SU-DHL-6 (cell line): ENCODE data around the gene NACC2.
"Not testable (repeated sequence)": the region's sequence is repeated elsewhere in the genome, so short reads cannot be mapped to it uniquely, and the experiment has no call there.

ENCODE experiments used
- H2AFZ ChIP-seq: fragments of 200-600 bp; sonication (generic); 2 replicates; pipeline ENCODE4 v1.6.1; 2014; ENCODE audit warnings: low read depth, mild to moderate bottlenecking, moderate library complexity, mixed read lengths, antibody characterized with exemption, low read length; ENCODE audit not compliant: severe bottlenecking
- H3F3A ChIP-seq: fragments of 200-600 bp; shearing (Covaris generic); 2 replicates; pipeline ENCODE4 v1.6.0; 2016; ENCODE audit warnings: antibody characterized with exemption, mild to moderate bottlenecking; ENCODE audit not compliant: insufficient read depth
- H3K27ac ChIP-seq: fragments of 200-600 bp; sonication (generic); 2 replicates; pipeline ENCODE4 v1.5.1; 2016; ENCODE audit warnings: low read depth, mild to moderate bottlenecking, low read length, moderate library complexity, mixed read lengths
- H3K27me3 ChIP-seq: fragments of 200-600 bp; sonication (generic), shearing (Covaris generic); 2 replicates; pipeline ENCODE4 v1.6.0; 2014; ENCODE audit warnings: mild to moderate bottlenecking, low read length
- H3K36me3 ChIP-seq: fragments of 200-600 bp; sonication (generic); 2 replicates; pipeline ENCODE4 v1.6.1; 2014; ENCODE audit warnings: mild to moderate bottlenecking, low read length, mixed read lengths
- H3K4me2 ChIP-seq: fragments of 300-600, 200-600 bp; shearing (Covaris generic), sonication (generic); 2 replicates; pipeline ENCODE4 v1.6.0; 2014; ENCODE audit warnings: low read length, low read depth, mild to moderate bottlenecking; ENCODE audit not compliant: poor library complexity, severe bottlenecking
- H3K4me3 ChIP-seq: fragments of 200-600 bp; sonication (generic); 2 replicates; pipeline ENCODE4 v1.5.1; 2014; ENCODE audit warnings: antibody characterized with exemption, low read length, mild to moderate bottlenecking, mixed read lengths; ENCODE audit not compliant: insufficient read depth, poor library complexity, severe bottlenecking
- H3K79me2 ChIP-seq: fragments of 200-600 bp; sonication (generic); 2 replicates; pipeline ENCODE4 v1.6.1; 2014; ENCODE audit warnings: mild to moderate bottlenecking, low read length, moderate library complexity; ENCODE audit not compliant: insufficient read depth
- H3K9ac ChIP-seq: fragments of 200-600 bp; sonication (generic); 2 replicates; pipeline ENCODE4 v1.7.0; 2014; ENCODE audit warnings: mild to moderate bottlenecking, low read length
- H3K9me2 ChIP-seq: fragments of 200-600 bp; sonication (generic); replicated peaks from 2 replicates; pipeline ENCODE4 v1.6.1; 2014; ENCODE audit warnings: low read length; ENCODE audit not compliant: insufficient read depth
- H3K9me3 ChIP-seq: fragments of 200-600 bp; sonication (generic); 2 replicates; pipeline ENCODE4 v1.6.1; 2014; ENCODE audit warnings: low read length, mixed read lengths; ENCODE audit not compliant: insufficient read depth
- H4K20me1 ChIP-seq: fragments of 200-600 bp; sonication (generic); 2 replicates; pipeline ENCODE4 v1.6.1; 2014; ENCODE audit warnings: low read depth, mild to moderate bottlenecking, antibody characterized with exemption, low read length, moderate library complexity, mixed read lengths
- EZH2phosphoT487 ChIP-seq: fragments of 200-600 bp; sonication (generic), shearing (Covaris generic); conservative IDR thresholded peaks from 2 replicates; pipeline ENCODE4 v1.6.1; 2018; ENCODE audit warnings: mild to moderate bottlenecking, antibody characterized with exemption, low read length, moderate library complexity, mixed read lengths
- TF ChIP-seq, protein P1 (sequence below): fragments of 200-600 bp; sonication (generic); IDR thresholded peaks from one replicate; pipeline ENCODE4 v1.5.1; 2017; ENCODE audit warnings: antibody characterized with exemption, mild to moderate bottlenecking, low read length, moderate library complexity; ENCODE audit not compliant: insufficient read depth, poor library complexity, severe bottlenecking

NACC2 gene

GRCh38 chr9:136103651-136104487 is 8.8 kb upstream of the NACC2 start:
- no peak overlapping the region for H3K9ac ChIP-seq
- H3K9me3 ChIP-seq: no peaks in the 10 kb centered on the region
- H2AFZ ChIP-seq: no peak overlapping the region
- H3K27ac ChIP-seq: no peak overlapping the region
- H3F3A ChIP-seq: no peaks in the 10 kb centered on the region
- H3K9me2 ChIP-seq: no peaks in the 10 kb centered on the region
- no peak for TF ChIP-seq EZH2phosphoT487
- TF ChIP-seq, protein P1, sequence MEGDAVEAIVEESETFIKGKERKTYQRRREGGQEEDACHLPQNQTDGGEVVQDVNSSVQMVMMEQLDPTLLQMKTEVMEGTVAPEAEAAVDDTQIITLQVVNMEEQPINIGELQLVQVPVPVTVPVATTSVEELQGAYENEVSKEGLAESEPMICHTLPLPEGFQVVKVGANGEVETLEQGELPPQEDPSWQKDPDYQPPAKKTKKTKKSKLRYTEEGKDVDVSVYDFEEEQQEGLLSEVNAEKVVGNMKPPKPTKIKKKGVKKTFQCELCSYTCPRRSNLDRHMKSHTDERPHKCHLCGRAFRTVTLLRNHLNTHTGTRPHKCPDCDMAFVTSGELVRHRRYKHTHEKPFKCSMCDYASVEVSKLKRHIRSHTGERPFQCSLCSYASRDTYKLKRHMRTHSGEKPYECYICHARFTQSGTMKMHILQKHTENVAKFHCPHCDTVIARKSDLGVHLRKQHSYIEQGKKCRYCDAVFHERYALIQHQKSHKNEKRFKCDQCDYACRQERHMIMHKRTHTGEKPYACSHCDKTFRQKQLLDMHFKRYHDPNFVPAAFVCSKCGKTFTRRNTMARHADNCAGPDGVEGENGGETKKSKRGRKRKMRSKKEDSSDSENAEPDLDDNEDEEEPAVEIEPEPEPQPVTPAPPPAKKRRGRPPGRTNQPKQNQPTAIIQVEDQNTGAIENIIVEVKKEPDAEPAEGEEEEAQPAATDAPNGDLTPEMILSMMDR: no peak
- H3K4me3 ChIP-seq: no peak overlapping the region
- no peak overlapping the region for H3K4me2 ChIP-seq
- H3K27me3 ChIP-seq: no peaks in the 10 kb centered on the region
- H3K36me3 ChIP-seq: no peaks in the 10 kb centered on the region
- no peaks in the 10 kb centered on the region for H3K79me2 ChIP-seq
- no peaks in the 10 kb centered on the region for H4K20me1 ChIP-seq

GRCh38 chr9:136101615-136102074 is 6.6 kb upstream of the NACC2 start:
- not testable (repeated sequence) for H4K20me1 ChIP-seq, H3K9me3 ChIP-seq, H3F3A ChIP-seq, H3K9me2 ChIP-seq, H2AFZ ChIP-seq, H3K27me3 ChIP-seq, H3K9ac ChIP-seq, H3K4me2 ChIP-seq, H3K79me2 ChIP-seq, H3K36me3 ChIP-seq, H3K27ac ChIP-seq, H3K4me3 ChIP-seq

- Histone ChIP-seq H3K9ac (no peak overlapping the region), H3K4me3 (no peak overlapping the region), H3K9me3 (no peaks in the 10 kb centered on the region), H3K9me2 (no peaks in the 10 kb centered on the region), H3F3A (no peaks in the 10 kb centered on the region), H4K20me1 (no peaks in the 10 kb centered on the region), H3K79me2 (no peaks in the 10 kb centered on the region), H3K27me3 (no peaks in the 10 kb centered on the region), H3K36me3 (no peaks in the 10 kb centered on the region), H2AFZ (no peak overlapping the region), H3K4me2 (no peak overlapping the region), H3K27ac (no peak overlapping the region)
- TF ChIP-seq, protein P1: no peak
- no peak for TF ChIP-seq EZH2phosphoT487
Observed at GRCh38 chr9:136100700-136101614, 5.9 kb upstream of the NACC2 start.
